Kidney (tissue), 14 donors: ENCODE measurements around the gene SWAP70. TPM values are rescaled to one million over a fixed set of nuclear protein-coding genes. Genes with fewer than 3 reads are reported as not detected.

Source experiments
- DNase-seq, 5 donors: peaks; one replicate each; pipeline ENCODE4 v3.0.0-alpha.2; 2013 to 2020
- FAIRE-seq: peaks from 2 replicates; lab custom pipeline; 2012; peaks lifted over from hg19 to GRCh38; lab: Jason Lieb, UNC
- H3K27ac ChIP-seq, 2 donors: one replicate each; pipeline ENCODE4 v1.7.0; 2013; ENCODE audit warnings: low read depth in 2 of 2, low read length in 2 of 2, inconsistent platforms in 1 of 2
- H3K27me3 ChIP-seq: one replicate; pipeline ENCODE4 v1.7.1; 2013; ENCODE audit warnings: low read length, inconsistent platforms; ENCODE audit not compliant: control insufficient read depth, insufficient read depth
- H3K36me3 ChIP-seq, 3 donors: one replicate each; pipeline versions ENCODE4 v1.7.0 to v1.7.1; 2013; ENCODE audit warnings: low read length in 3 of 3, control low read depth in 1 of 3, inconsistent platforms in 1 of 3; ENCODE audit not compliant: insufficient read depth in 3 of 3, control insufficient read depth in 2 of 3
- H3K4me1 ChIP-seq, 3 donors: one replicate each; pipeline versions ENCODE4 v1.7.0 to v1.7.1; 2013; ENCODE audit warnings: low read length in 3 of 3, inconsistent platforms in 1 of 3, low read depth in 1 of 3; ENCODE audit not compliant: control insufficient read depth in 2 of 3, insufficient read depth in 2 of 3
- H3K4me3 ChIP-seq, 3 donors: one replicate each; pipeline versions ENCODE4 v1.7.0 to v1.8.1; 2013; ENCODE audit warnings: low read length in 3 of 3, control low read depth in 1 of 3, inconsistent platforms in 1 of 3
- H3K9ac ChIP-seq, 3 donors: one replicate each; pipeline versions ENCODE4 v1.7.0 to v1.7.1; 2013; ENCODE audit warnings: low read length in 3 of 3, control low read depth in 1 of 3, inconsistent platforms in 1 of 3
- H3K9me3 ChIP-seq, 3 donors: one replicate each; pipeline versions ENCODE4 v1.7.0 to v1.7.1; 2013; ENCODE audit warnings: low read length in 3 of 3, control low read depth in 1 of 3, inconsistent platforms in 1 of 3; ENCODE audit not compliant: control insufficient read depth in 2 of 3, insufficient read depth in 1 of 3
- CTCF ChIP-seq: IDR thresholded peaks from 3 replicates; pipeline ENCODE4 v1.5.1; 2012; ENCODE audit warnings: mild to moderate bottlenecking, moderate library complexity, borderline replicate concordance; ENCODE audit not compliant: insufficient read depth; ENCODE audit errors: extremely low read depth
- intact Hi-C: fragments of 100-400 bp; cut with DNase I; formaldehyde crosslinking; loops from one replicate; pipeline ENCODE4 v1.11.1; 2022
- polyA plus RNA-seq: library from polyadenylated mRNA; stranded (reverse); fragments of 350-450 nt; fragmentation: Illumina TruSeq; extraction: RNeasy Lipid Tissue Mini Kit (QIAGEN cat#74804); gene quantifications from one replicate; pipeline ENCODE4 v1.2.3, GENCODE V29; 2014; ENCODE audit warnings: low read depth, low replicate concordance; ENCODE audit not compliant: insufficient read depth
- total RNA-seq: library from RNA; stranded (reverse); fragmentation: NEBNext Ultra II Directional; extraction: Animal tissue kit (Norgen Biotek cat#: 25700); gene quantifications from one replicate; pipeline ENCODE4 v1.2.1, GENCODE V29; 2021
- donor health status: control.
- donor health status: control.
- donor health status: control.
- donor health status: control.
- donor health status: control.
- donor health status: DM: yes; HTN: yes; CAD: no.
- donor health status: Normal renal cell carcinoma (clear cell type).

The SWAP70 gene
- total and polyA plus RNA-seq, 2 donors from 2014 or later: 11.1 to 61.0 TPM

DNA sequence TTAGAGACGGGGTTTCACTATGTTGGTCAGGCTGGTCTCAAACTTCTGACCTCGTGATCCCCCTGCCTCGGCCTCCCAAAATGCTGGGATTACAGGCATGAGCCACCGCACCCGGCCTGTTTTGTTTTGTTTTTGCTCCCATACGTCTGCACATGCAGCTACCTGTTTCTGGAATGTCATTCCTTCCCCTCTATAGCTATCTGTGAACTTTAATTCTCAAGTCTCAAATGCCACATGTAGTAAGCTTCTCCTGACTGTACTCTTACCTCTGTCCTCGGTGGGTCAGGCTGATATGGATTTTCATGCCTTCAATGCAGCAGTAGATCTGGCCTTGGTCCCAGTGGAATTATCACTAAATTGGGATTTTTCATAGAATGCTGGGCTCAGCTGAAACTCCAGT lies 12.4 kb upstream of the SWAP70 start:
- H3K4me1 ChIP-seq: no peaks in the 10 kb centered on the region
- H3K27ac ChIP-seq: no peak overlapping the region
- DNase-seq (no peak), FAIRE-seq (no peak)
- H3K27me3 ChIP-seq: no peaks in the 10 kb centered on the region
- H3K9ac ChIP-seq: no peak overlapping the region
- H3K9me3 ChIP-seq: no peaks in the 10 kb centered on the region
- no peaks in the 10 kb centered on the region for H3K36me3 ChIP-seq
- intact Hi-C loops: no loop called here
- TF ChIP-seq CTCF: no peak
- no peak overlapping the region for H3K4me3 ChIP-seq

- no peak overlapping the region for H3K4me3 ChIP-seq
- FAIRE-seq (no peak), DNase-seq (no peak)
- no peaks in the 10 kb centered on the region for H3K9me3 ChIP-seq
- H3K27ac ChIP-seq: no peak overlapping the region
- no peak overlapping the region for H3K9ac ChIP-seq
- no peak for TF ChIP-seq CTCF
- intact Hi-C loops: no loop called here
- H3K27me3 ChIP-seq: no peaks in the 10 kb centered on the region
- no peaks in the 10 kb centered on the region for H3K4me1 ChIP-seq
- H3K36me3 ChIP-seq: no peaks in the 10 kb centered on the region
Measured at GRCh38 chr11:9651899-9652748, 11.8 kb upstream of the SWAP70 start.

DNA sequence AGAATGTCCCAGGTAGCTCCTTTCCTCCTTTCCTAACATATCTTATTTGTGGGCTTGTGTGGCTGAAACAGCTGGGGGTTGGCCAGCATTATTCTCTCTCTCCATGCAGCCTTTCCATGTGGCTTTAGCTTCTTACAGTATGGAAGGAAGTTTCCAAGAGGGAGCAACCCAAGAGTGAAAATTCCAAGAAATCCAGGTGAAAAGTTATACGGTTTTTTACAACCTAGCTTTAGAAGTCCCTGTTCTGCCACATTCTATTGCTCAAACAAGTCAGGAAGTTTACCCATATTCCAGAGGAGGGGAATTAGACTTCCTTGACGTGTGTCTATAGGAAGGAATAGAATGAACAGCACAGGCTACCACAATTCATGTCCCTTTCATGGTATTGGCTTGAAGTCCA lies 10.0 kb upstream of the SWAP70 start:
- Histone ChIP-seq H3K36me3 (no peaks in the 10 kb centered on the region), H3K9me3 (no peaks in the 10 kb centered on the region), H3K9ac (no peak overlapping the region), H3K4me3 (no peak overlapping the region), H3K27me3 (no peaks in the 10 kb centered on the region), H3K4me1 (no peaks in the 10 kb centered on the region), H3K27ac (no peak overlapping the region)
- intact Hi-C loops: no loop called here
- TF ChIP-seq CTCF: no peak
- DNase-seq (no peak), FAIRE-seq (no peak)
